GM21447 (cell line): ENCODE results near the gene OXSR1.
"Not testable (repeated sequence)": the region's sequence is repeated elsewhere in the genome, so short reads cannot be mapped to it uniquely, and the experiment has no call there.

ENCODE experiments used
- ATAC-seq: cut with Tn5 transposase; IDR thresholded peaks from one replicate; pipeline ENCODE4 v1.9.1; 2021; ENCODE audit not compliant: unreplicated experiment

The OXSR1 gene

GRCh38 chr3:38141173-38141951, 24.0 kb upstream of the OXSR1 start:
- no peak for ATAC-seq

DNA sequence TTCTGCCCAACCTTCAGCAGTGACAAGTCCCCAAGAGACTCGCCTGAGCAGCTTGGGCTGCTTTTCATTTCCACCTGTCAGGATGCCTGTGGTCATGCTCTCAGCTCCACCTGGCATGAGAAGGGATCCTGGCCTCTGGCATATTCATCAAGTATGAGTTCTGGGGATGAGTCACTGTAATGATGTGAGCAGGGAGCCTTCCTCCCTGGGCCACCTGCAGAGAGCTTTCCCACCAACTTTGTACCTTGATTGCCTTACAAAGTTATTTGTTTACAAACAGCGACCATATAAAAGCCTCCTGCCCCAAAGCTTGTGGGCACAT, 23.4 kb upstream of the OXSR1 start:
- no peak for ATAC-seq

- ATAC-seq, result no peak
These were observed 22.4 kb upstream of the OXSR1 start for GRCh38 chr3:38142959-38143358.

GRCh38 chr3:38143511-38143910, 21.8 kb upstream of the OXSR1 start:
- ATAC-seq, result no peak

DNA sequence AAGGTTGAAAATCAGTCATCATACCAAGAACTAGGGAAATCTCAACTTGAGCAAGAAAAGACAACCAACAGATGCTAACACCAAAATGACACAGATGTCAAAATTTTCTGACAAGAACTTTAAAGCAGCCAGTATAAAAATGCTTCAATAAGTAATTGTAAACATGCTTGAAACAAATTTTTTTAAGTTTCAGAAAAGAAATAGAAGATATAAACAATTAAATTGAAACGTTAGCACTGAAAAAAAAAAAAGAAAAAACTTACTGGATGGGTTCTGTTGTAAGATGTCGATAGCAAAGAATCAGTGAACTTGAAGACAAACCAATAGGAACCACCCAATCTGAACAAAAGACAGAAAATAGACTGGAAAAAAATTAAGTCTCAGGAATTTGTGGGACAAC, 18.8 kb upstream of the OXSR1 start:
- no peak for ATAC-seq

- ATAC-seq, result no peak
These were observed 17.9 kb upstream of the OXSR1 start for GRCh38 chr3:38147421-38147820.

- ATAC-seq, result no peak
These were observed 16.9 kb upstream of the OXSR1 start for GRCh38 chr3:38148311-38148882.

- ATAC-seq, result no peak
These were observed 15.6 kb upstream of the OXSR1 start for GRCh38 chr3:38149708-38150107.

- ATAC-seq, result no peak
These were observed 14.4 kb upstream of the OXSR1 start for GRCh38 chr3:38150780-38151528.

- no peak for ATAC-seq
These were observed 13.6 kb upstream of the OXSR1 start for GRCh38 chr3:38151667-38152265.

- no peak for ATAC-seq
These were observed 12.7 kb upstream of the OXSR1 start for GRCh38 chr3:38152609-38153008.

DNA sequence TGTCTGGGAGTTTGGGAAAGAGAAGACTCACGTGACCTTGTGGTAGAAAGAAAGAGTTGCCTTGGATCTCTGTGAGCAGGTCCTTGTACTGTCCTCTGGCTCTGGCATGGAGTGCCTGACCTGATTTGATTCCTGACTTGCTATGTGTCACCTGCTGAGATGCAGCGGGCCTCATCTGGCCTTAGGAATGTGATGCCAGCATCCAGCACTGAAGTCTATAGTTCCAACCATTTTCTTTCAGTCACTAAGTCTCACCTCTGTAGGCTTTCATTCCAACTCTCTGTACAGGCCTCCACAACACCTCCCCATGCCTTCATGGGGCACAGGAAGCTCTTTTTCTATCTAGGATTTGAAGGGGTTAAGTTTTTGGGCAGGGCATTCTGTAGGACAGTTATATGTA, 12.1 kb upstream of the OXSR1 start:
- ATAC-seq, result no peak

DNA sequence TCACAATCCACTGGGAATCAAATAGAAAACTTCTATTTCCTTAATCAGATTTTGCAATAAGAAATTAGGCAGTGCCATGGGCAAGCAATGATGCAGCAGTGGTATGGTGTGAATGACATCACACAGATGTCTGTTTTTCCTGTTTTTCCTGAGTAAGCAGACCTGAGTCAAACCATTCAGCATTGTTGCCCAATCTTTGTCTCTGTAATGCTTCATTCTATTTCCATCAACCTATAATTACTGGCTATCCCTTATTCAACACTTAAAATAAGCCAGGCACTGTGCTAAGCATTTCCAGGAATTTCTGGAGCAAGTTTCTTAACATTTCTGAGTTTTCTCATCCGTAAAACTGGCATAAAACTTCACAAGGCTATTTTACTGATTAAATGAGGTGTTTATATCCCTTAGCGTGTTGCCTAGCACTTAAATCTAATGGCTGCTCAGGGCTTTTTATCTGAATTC, 11.3 kb upstream of the OXSR1 start:
- no peak for ATAC-seq

GRCh38 chr3:38154625-38155255, 10.6 kb upstream of the OXSR1 start:
- no peak for ATAC-seq

GRCh38 chr3:38155825-38156224, 9.5 kb upstream of the OXSR1 start:
- no peak for ATAC-seq

- ATAC-seq, result no peak
These were observed 8.2 kb upstream of the OXSR1 start for GRCh38 chr3:38157117-38157516.

DNA sequence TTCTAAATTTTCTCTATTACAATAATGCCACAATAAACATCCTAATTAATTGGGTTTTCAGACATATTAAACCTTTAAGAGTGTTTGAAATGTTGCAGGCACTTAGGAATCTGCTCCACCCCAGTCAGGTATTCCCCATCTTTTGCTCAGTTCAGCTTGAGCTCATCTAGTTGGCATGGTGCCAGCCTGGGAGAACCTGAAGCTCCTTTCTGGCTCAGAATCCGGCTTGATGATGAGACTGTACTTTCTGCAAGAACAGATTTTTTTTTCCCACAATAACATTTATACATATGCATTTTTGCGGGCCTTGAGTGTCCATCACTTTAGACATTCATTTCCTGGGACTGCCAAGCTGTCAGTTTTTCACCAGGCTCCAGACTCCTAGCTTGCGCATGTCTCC, 7.7 kb upstream of the OXSR1 start:
- no peak for ATAC-seq

- no peak for ATAC-seq
These were observed 6.9 kb upstream of the OXSR1 start for GRCh38 chr3:38158472-38158871.

DNA sequence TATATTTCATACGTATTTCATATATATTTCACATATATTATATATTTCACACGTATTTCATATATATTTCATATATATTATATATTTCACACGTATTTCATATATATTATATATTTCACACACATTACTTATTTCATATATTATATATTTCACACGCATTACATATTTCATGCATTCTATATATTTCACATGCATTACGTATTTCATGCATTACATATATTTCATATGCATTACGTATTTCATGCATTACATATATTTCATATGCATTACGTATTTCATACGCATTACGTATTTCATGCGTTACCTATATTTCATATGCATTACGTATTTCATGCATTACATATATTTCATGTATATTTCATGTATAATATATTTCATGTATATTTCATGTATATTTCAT, 4.6 kb upstream of the OXSR1 start:
- ATAC-seq, result not testable (repeated sequence)

- ATAC-seq, result no peak
These were observed 2.1 kb upstream of the OXSR1 start for GRCh38 chr3:38163117-38163840.
